ENCODE measurements around the gene A2ML1.
"Not testable (repeated sequence)": the region's sequence is repeated elsewhere in the genome, so short reads cannot be mapped to it uniquely, and the experiment has no call there.

The A2ML1 gene

GRCh38 chr12:8844665-8845064 is 22.2 kb downstream of the A2ML1 start:
- TF ChIP-seq, protein P1, sequence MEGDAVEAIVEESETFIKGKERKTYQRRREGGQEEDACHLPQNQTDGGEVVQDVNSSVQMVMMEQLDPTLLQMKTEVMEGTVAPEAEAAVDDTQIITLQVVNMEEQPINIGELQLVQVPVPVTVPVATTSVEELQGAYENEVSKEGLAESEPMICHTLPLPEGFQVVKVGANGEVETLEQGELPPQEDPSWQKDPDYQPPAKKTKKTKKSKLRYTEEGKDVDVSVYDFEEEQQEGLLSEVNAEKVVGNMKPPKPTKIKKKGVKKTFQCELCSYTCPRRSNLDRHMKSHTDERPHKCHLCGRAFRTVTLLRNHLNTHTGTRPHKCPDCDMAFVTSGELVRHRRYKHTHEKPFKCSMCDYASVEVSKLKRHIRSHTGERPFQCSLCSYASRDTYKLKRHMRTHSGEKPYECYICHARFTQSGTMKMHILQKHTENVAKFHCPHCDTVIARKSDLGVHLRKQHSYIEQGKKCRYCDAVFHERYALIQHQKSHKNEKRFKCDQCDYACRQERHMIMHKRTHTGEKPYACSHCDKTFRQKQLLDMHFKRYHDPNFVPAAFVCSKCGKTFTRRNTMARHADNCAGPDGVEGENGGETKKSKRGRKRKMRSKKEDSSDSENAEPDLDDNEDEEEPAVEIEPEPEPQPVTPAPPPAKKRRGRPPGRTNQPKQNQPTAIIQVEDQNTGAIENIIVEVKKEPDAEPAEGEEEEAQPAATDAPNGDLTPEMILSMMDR (IDR thresholded peaks at IDR 0.05; ENCODE audit: extremely low read depth, insufficient read depth, missing control alignments) = no peak
- in situ Hi-C loops (cut with MboI; ENCODE audit: low pct_unique_long_range_greater_than_20kb, low sequenced_read_pairs, unreplicated experiment) = no loop called here
- no peak for DNase-seq (ENCODE audit: low spot score)

DNA sequence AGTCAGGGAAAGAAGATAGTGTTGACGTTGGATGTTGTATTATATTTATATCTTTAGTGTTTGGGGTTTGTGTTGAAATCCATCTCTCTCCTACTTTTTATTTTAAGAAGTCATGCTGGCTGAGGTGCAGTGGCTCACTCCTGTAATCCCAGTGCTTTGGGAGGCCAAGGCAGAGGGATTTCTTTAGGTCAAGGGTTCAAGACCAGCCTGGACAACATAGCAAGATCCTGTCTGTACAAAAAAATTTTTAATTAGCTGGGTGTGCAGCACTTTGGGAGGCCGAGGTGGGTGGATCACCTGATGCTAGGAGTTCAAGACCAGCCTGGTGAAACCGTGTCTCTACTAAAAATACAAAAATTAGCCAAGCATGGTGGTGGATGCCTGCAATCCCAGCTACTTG is 23.9 kb downstream of the A2ML1 start:
- DNase-seq (ENCODE audit: low spot score) = no peak
- in situ Hi-C loops (cut with MboI; ENCODE audit: low pct_unique_long_range_greater_than_20kb, low sequenced_read_pairs, unreplicated experiment) = no loop called here
- TF ChIP-seq, protein P1 (IDR thresholded peaks at IDR 0.05; ENCODE audit: extremely low read depth, insufficient read depth, missing control alignments) = no peak

- in situ Hi-C loops (cut with MboI; ENCODE audit: low pct_unique_long_range_greater_than_20kb, low sequenced_read_pairs, unreplicated experiment) = no loop called here
Observed at GRCh38 chr12:8847435-8847834, 25.0 kb downstream of the A2ML1 start.

GRCh38 chr12:8849876-8850275 is 27.5 kb downstream of the A2ML1 start:
- TF ChIP-seq, protein P1 (IDR thresholded peaks at IDR 0.05; ENCODE audit: extremely low read depth, insufficient read depth, missing control alignments) = no peak
- DNase-seq (ENCODE audit: low spot score) = no peak
- in situ Hi-C loops (cut with MboI; ENCODE audit: low pct_unique_long_range_greater_than_20kb, low sequenced_read_pairs, unreplicated experiment) = loop anchor here (25.0 kb wide), 2 partner anchors 163 to 313 kb away; partner anchors contain the start of genes CLEC4E and RIMKLB

More at GRCh38 chr12:8847435-8847834, 25.0 kb downstream of the A2ML1 start:
- DNase-seq (ENCODE audit: low spot score) = no peak
- TF ChIP-seq, protein P1 (IDR thresholded peaks at IDR 0.05; ENCODE audit: extremely low read depth, insufficient read depth, missing control alignments) = no peak

DNA sequence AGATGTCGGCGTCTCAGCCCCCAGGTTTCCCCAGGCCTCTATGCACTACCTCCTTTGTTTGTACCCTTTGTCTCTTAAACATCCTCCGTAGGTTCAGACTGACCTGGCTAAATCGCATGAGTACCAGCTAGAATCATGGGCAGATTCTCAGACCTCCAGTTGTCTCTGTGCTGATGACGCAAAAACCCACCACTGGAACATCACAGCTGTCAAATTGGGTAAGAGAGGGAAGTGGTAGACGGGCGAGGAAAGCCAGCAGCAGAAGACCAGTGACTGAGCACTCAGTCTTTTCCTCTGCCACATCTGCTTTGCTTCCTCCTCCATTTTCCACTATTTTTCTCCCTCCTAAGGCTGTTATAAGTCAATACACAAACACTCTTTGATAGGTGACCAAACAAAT is 29.7 kb downstream of the A2ML1 start:
- no peak for DNase-seq (ENCODE audit: low spot score)
- TF ChIP-seq, protein P1 (IDR thresholded peaks at IDR 0.05; ENCODE audit: extremely low read depth, insufficient read depth, missing control alignments) = no peak
- in situ Hi-C loops (cut with MboI; ENCODE audit: low pct_unique_long_range_greater_than_20kb, low sequenced_read_pairs, unreplicated experiment) = loop anchor here (25.0 kb wide), 2 partner anchors 165 to 315 kb away; partner anchors contain the start of genes CLEC4E and RIMKLB

- TF ChIP-seq, protein P1 (IDR thresholded peaks at IDR 0.05; ENCODE audit: extremely low read depth, insufficient read depth, missing control alignments) = no peak
- in situ Hi-C loops (cut with MboI; ENCODE audit: low pct_unique_long_range_greater_than_20kb, low sequenced_read_pairs, unreplicated experiment) = loop anchor here (25.0 kb wide), 2 partner anchors 169 to 319 kb away; partner anchors contain the start of genes CLEC4E and RIMKLB
- DNase-seq (ENCODE audit: low spot score) = no peak
Observed at GRCh38 chr12:8855891-8856290, 33.5 kb downstream of the A2ML1 start.

GRCh38 chr12:8859448-8859847 is 37.0 kb downstream of the A2ML1 start:
- in situ Hi-C loops (cut with MboI; ENCODE audit: low pct_unique_long_range_greater_than_20kb, low sequenced_read_pairs, unreplicated experiment) = loop anchor here (25.0 kb wide), 2 partner anchors 172 to 322 kb away; partner anchors contain the start of genes CLEC4E and RIMKLB
- not testable (repeated sequence) for DNase-seq (ENCODE audit: low spot score)

All from GM13977 (cell line).